ENCODE measurements around the gene UCK2.

UCK2 gene

DNA sequence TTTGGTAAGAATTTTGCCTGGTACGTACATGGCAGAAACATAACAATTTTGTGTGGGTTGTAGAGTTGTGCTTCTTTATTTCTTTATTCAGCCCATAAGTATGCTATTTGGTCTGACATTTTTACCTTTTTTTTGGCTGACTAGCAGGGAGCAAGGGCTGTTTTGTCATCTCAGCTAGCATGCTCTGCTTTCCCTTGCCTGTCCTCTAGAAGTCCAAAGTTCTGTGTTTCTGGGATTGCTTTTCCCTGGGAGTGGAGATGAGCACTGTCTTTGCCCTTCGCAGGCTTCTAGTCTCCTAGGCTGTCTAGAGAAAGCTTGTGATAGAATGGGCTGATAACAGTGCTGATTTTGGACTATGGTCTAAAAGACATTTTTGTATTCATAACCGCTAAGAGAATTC, 7.5 kb downstream of the UCK2 start:
- DNase-seq, result no peak

DNA sequence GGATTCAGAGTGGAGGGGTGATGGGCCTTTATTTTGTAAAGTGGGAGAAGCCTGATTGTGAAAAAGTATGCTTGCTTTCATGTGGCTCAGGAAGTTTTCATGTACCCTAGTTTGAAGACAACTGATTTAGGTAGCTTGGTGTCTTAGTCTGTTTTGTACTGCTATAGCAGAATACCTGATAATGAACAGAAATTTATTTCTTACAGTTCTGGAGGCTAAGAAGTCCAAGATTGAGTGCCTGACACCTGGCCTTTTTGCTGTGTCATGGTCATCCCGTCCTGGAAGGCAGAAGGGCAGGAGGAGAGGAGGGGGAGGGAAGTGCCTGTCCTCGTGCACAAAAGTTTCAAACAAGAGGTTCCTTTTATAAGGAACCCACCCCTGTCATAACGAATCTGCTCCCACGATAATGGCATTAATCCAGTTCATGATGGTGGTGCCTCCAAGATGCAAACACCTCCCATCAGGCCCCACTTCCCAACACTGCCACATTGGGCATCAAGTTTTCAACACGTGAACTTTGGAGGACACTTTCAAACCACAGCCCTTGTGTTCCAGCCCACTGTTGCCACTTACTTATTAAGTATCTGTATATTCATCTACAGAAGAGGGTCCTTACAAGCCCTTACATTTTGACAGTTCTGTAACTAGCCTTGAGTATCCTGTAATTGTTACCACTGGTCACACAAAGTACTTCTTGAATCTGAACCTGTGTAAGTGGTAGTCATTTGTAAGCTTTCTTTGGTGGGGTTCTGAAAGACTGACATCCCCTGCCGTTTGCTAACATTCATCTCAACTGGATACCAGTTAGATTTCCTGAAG, 9.5 kb downstream of the UCK2 start:
- DNase-seq, result no peak

DNA sequence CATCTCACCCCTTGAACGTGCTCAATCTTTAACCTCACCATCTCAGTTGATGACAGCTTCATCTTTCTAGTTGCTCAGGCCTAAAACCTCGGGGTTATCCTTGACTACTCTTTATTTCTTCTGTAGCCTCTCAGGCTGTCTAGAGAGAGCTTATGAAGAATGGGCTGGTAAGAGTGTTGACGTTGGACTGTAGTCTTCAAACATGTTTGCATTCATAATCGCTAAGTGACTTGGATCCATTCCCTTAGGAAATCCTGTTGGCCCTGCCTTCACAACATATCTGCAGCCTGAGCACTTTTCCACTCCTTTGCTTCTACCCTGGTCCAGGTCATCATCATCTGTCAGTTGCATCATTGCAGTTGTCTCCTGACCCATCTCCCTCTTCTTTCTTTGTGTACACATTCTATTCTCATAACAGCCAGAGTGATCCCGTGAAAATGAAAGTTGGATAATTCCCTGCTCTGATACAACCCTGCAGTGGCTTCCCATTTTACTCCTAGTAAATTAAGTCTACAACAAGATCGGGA, 10.5 kb downstream of the UCK2 start:
- no peak for DNase-seq

DNA sequence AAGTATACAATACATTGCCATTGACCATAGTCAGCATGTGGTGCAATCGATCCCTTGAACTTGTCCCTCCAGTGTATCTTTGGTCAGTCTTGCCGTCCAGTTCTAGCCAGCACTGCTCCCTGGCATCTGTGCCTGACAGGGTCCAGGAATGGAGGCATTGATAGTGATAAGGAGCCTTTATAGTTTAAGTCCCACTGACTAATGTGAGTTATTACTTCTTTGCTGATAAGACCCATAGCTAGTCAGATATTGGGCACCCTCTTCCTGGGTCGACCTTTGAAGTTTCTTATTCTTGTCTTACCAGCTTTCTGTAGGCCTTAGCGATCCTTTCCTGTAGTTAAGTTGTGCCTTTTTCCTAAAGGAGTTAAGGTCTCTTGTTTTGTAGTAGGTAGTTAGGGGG, 13.0 kb downstream of the UCK2 start:
- DNase-seq, result no peak

GRCh38 chr1:165841582-165842017, 14.2 kb downstream of the UCK2 start:
- no peak for DNase-seq

DNA sequence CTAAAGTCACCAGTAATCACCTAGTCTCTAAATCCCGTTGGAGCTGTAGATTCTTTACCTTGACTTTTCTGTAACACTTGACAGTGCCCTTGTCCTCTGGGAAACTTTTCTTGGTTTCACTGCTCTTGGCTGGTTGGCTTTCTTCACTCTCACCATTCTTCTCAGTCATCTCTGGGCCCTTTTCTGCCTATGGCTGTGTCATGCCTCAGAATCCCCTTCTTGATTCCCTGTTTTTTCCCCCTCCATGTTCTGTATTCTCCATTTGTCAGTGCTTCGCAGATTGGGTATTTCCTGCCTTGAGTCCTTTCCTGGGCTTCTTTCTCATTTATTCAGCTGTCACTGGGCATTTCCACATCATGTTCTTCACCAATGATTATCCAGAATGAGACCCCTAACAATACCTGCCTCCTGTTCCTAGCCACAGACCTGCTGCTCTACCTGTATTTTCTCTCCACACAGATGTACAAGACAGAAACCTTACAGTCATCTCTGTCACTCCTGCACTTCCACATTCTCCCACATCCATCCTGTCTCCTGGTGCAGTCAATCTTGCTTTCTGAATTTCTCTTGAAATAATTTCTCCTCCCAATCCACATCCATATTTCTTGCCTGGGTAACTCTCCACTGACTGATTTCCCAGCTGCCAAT, 14.7 kb downstream of the UCK2 start:
- no peak for DNase-seq

GRCh38 chr1:165842671-165843129, 15.3 kb downstream of the UCK2 start:
- no peak for DNase-seq

GRCh38 chr1:165843304-165843703, 15.9 kb downstream of the UCK2 start:
- no peak for DNase-seq

DNA sequence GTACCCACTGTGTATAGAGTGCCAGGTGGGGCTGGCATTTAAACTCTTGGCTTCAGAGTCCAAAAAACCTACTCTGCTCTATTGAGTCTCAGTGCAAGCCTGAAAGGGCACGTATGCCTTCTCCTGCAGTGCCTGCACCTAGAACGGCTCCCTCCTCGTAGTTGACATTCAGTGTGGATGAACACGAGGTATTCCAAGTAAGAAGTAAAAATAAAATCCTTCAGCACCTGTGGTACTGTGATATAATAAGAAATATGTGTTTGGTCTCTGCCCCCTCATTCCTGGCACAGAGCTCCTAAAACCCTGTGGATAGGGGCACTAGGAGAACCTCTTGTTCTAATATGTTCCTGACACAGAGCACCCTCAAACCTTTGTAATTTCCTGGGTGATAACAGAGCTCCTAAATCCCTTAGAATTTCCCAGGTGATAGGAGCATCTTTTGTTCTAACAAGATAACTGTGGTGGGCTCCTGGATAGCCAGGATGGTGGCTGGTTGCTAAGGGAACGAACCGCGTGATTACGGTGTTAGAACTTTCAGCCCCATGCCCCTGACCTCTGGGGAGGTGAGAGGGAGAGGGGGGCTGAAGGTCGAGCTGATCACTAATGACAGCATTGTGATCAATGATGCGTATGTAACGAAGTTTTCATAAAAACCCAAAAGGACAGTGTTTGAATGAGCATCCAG, 16.8 kb downstream of the UCK2 start:
- no peak for DNase-seq

DNA sequence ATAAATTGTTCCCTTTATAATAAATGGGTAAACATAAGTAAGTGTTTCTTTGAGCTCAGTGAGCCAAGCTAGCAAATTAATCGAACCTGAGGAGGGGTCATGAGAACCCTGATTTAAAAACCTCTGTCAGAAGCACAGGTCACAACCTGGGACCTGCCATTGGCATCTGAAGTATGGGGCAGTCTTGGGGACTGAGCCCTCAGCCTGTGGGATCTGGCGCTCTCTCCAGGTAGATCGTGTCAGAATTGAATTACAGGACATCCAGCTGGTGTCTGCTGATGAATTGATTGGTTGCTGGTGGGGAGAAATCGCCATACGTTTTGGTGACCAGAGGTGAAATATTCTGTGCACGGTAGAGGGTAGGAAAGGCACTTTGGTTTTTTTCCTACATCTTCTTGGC, 17.5 kb downstream of the UCK2 start:
- DNase-seq, result no peak

- DNase-seq, result no peak
Observed at GRCh38 chr1:165845569-165845968, 18.2 kb downstream of the UCK2 start.

DNA sequence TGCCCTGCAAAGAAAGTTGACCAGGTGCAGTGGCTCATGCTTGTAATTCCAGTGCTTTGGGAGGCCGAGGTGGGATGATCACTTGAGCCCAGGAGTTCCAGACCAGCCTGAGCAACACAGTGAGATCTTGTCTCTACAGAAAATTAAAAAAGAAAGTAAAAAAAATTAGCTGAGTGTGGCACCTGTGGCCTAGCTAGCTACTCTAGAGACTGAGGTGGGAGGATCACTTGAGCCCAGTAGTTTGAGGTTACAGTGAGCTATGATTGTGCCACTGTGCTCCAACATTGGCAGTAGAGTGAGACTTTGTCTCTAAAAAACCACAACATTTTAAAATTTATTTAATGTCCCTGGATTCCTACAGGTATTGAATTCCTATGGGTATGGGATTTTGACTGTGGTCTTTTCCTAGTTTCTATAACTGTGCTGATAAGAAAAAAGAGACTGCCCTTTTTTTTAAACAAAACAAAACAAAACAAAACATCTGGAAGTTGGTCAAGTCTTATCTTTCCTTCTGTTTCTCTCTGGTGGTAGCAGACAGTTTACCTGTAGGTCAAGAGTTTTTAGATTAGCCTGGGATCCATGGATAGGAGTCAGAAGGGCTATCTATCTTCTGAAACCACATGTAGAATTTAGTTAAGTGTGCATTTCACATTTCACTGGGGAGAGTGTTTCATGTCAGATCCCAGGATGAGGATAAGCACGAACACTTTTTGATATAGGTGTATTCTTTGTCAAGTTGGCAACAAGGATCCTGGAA, 18.8 kb downstream of the UCK2 start:
- no peak for DNase-seq

GRCh38 chr1:165847486-165847885, 20.1 kb downstream of the UCK2 start:
- DNase-seq, result no peak

- DNase-seq, result no peak
Observed at GRCh38 chr1:165849353-165850133, 22.1 kb downstream of the UCK2 start.

GRCh38 chr1:165851034-165851658, 23.7 kb downstream of the UCK2 start:
- no peak for DNase-seq

- DNase-seq, result no peak
Observed at GRCh38 chr1:165852871-165853270, 25.5 kb downstream of the UCK2 start.

- DNase-seq, result no peak
Observed at GRCh38 chr1:165853528-165854075, 26.2 kb downstream of the UCK2 start.

DNA sequence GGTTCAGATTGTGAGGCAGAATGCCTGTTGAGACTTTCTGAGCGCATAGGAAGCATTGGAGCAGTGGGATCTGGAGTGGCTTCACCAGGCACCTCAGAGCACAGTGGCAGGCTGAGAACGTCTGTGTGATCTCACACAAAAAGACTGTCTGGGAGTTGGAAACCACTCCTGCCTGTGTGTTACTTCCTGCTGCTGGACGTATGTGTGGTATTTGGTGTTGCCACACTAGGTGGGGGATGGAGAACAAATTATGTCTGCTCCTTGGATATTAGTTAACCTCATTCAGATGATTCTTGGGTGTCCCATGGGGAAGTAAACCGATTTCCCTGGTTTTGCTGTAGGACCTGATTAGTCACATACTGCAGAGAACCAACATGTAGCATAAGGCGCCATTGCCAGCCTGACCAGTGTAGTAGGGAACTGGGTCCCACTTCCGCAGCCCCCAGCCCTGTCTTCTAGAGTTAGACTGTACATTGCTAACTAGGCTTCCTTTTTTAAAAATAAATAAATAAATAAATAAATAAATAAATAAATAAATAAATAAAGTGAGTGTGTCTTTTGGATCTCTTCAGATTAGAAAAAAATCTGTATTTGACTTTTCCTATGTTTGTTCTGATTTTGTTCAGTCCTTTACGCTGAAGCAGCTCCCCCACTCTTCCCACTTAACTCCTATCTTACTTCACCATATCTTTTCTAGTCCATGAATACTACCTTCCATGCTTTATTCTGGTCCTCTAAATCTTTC, 26.9 kb downstream of the UCK2 start:
- no peak for DNase-seq

DNA sequence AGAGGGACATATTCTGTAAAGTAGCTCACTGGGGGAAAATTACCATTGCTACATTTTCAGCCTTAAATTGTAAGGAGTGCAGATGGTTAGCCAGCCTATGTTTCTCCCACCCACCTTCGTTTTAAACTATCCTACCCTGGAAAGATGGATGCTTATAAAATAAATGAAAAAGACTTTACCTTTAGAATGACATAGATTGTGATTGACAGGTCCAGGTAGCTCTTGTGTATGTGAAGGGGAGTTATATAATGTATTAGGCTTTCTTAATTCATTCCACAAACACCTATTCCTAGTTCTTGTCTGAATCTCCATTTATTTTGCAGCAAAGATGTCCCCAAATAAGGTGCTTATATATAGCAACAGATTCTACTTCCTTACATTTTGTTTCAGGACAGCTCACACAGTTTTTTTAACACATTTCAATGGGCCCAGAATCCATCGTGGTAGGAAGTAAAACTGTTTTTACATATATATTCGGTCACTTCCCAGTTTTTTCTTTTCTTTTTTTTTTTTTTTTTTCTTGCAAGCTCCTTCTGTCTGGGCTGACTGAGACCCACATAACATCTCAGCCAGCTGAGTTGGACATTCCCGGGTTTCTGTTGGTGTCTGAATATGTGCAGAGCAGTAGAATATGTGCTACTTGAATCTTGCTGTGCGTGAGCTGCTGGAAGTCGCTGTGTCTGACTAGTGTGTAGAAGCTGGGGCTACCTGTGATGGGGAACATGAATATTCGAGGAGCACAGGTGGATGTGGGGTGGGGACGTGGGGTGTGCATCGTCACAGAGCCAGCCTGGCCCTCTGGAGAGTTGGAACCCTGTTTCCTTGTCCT, 27.8 kb downstream of the UCK2 start:
- DNase-seq, result no peak

- no peak for DNase-seq
Observed at GRCh38 chr1:165856021-165856420, 28.6 kb downstream of the UCK2 start.
